Limb (tissue), 2 donors: Measurements from ENCODE around the gene TNFAIP3.

Experiments used
- DNase-seq, 2 donors: peaks; one replicate each; pipeline ENCODE4 v3.0.0-alpha.2; 2016; ENCODE audit errors: extremely low spot score in 2 of 2

Gene TNFAIP3

GRCh38 chr6:137921823-137922222 lies 54.8 kb downstream of the TNFAIP3 start:
- DNase-seq: no peak

GRCh38 chr6:137923866-137924653 lies 57.0 kb downstream of the TNFAIP3 start:
- no peak for DNase-seq

- DNase-seq: no peak
These were observed 58.2 kb downstream of the TNFAIP3 start for GRCh38 chr6:137925141-137925698.

GRCh38 chr6:137926207-137926731 lies 59.2 kb downstream of the TNFAIP3 start:
- no peak for DNase-seq

- DNase-seq: no peak
These were observed 59.9 kb downstream of the TNFAIP3 start for GRCh38 chr6:137926985-137927384.

- DNase-seq: no peak
These were observed 60.7 kb downstream of the TNFAIP3 start for GRCh38 chr6:137927777-137928218.

- DNase-seq: no peak
These were observed 61.2 kb downstream of the TNFAIP3 start for GRCh38 chr6:137928286-137928685.

GRCh38 chr6:137931849-137932465 lies 64.9 kb downstream of the TNFAIP3 start:
- no peak for DNase-seq
